Uterus (tissue), 4 donors: Measurements from ENCODE around the gene AKT3. TPM values are rescaled to one million over a fixed set of nuclear protein-coding genes. Genes with fewer than 3 reads are reported as not detected.
"Not testable (repeated sequence)": the region's sequence is repeated elsewhere in the genome, so short reads cannot be mapped to it uniquely, and the experiment has no call there.

Experiments used
- DNase-seq, 2 donors: peaks; one replicate each; pipeline ENCODE4 v3.0.0-alpha.2; 2019 to 2020
- H3K27ac ChIP-seq, 2 donors: fragments of 200-600 bp; sonication (generic); 1 replicate in 1 of 2; 2 replicates in 1 of 2; pipeline ENCODE4 v1.5.1; 2016 to 2018
- H3K27me3 ChIP-seq, 2 donors: fragments of 200-600 bp; sonication (generic); one replicate each; pipeline ENCODE4 v1.5.1; 2018 to 2019; ENCODE audit warnings: control low read depth in 1 of 2
- H3K36me3 ChIP-seq, 2 donors: fragments of 200-600 bp; sonication (generic); one replicate each; pipeline ENCODE4 v1.5.1; 2019; ENCODE audit warnings: control low read depth in 1 of 2
- H3K4me1 ChIP-seq, 2 donors: fragments of 200-600 bp; sonication (generic); one replicate each; pipeline ENCODE4 v1.5.1; 2018 to 2019; ENCODE audit warnings: control low read depth in 1 of 2
- H3K4me3 ChIP-seq, 2 donors: fragments of 200-600 bp; sonication (generic); 1 replicate in 1 of 2; 2 replicates in 1 of 2; pipeline ENCODE4 v1.5.1; 2018 to 2019; ENCODE audit warnings: mild to moderate bottlenecking in 1 of 2
- H3K9me3 ChIP-seq, 2 donors: fragments of 200-600 bp; sonication (generic); one replicate each; pipeline ENCODE4 v1.5.1; 2019; ENCODE audit warnings: control low read depth in 1 of 2
- CTCF ChIP-seq, 4 experiments: fragments of 200-600 bp in 2 of 4; fragments of 450-650 bp in 2 of 4; sonication (generic) in 2 of 4; IDR thresholded peaks; one replicate each; pipeline ENCODE4 v1.5.1; 2016 to 2019; ENCODE audit warnings: antibody characterized with exemption in 4 of 4, mild to moderate bottlenecking in 2 of 4, moderate library complexity in 1 of 4
- POLR2A ChIP-seq, 2 donors: fragments of 450-650 bp; IDR thresholded peaks; one replicate each; pipeline ENCODE4 v1.6.1; 2016; ENCODE audit warnings: antibody characterized with exemption in 2 of 2, mild to moderate bottlenecking in 1 of 2, moderate library complexity in 1 of 2
- intact Hi-C: fragments of 100-400 bp; cut with DNase I; formaldehyde crosslinking; loops from one replicate; pipeline ENCODE4 v1.15.1; 2023; ENCODE audit warnings: low total_unique reads
- total RNA-seq, 4 donors: library from RNA; depleted of rRNA in 3 of 4; stranded (reverse); fragments of >200 nt in 3 of 4; gene quantifications; one replicate each; pipeline versions ENCODE4 v1.1.0 to v1.2.4, GENCODE V29; 2014 to 2023
- donor health status: DM: yes; HTN: yes; CAD: no.

The AKT3 gene
- total RNA-seq, 4 donors from 2014 or later: 39.2 to 227 (median 97.6) TPM

- no peak for DNase-seq
- Histone ChIP-seq H3K4me1 (peaks cover 0 to 7% of the 10 kb centered on the region in 2 donors), H3K27ac (no peak overlapping the region), H3K4me3 (no peak overlapping the region), H3K27me3 (no peaks in the 10 kb centered on the region), H3K9me3 (no peaks in the 10 kb centered on the region), H3K36me3 (no peaks in the 10 kb centered on the region)
- intact Hi-C loops: no loop called here
- TF ChIP-seq CTCF (IDR thresholded peaks at IDR 0.05): no peak
- no peak for TF ChIP-seq POLR2A (IDR thresholded peaks at IDR 0.05)
Measured at GRCh38 chr1:243596431-243597062, 253.5 kb downstream of the AKT3 start.

GRCh38 chr1:243595527-243596210, 254.4 kb downstream of the AKT3 start:
- intact Hi-C loops: no loop called here
- DNase-seq: no peak
- H3K27ac ChIP-seq: no peak overlapping the region
- TF ChIP-seq CTCF (IDR thresholded peaks at IDR 0.05): no peak
- TF ChIP-seq POLR2A (IDR thresholded peaks at IDR 0.05): no peak
- H3K9me3 ChIP-seq: peaks cover 0 to 2% of the 10 kb centered on the region in 2 donors
- peaks cover 0 to 7% of the 10 kb centered on the region in 2 donors for H3K4me1 ChIP-seq
- no peaks in the 10 kb centered on the region for H3K27me3 ChIP-seq
- no peaks in the 10 kb centered on the region for H3K36me3 ChIP-seq
- no peak overlapping the region for H3K4me3 ChIP-seq

GRCh38 chr1:243594455-243594854, 255.6 kb downstream of the AKT3 start:
- no peak for DNase-seq
- Histone ChIP-seq H3K4me1 (peaks cover 0 to 7% of the 10 kb centered on the region in 2 donors), H3K27ac (no peak overlapping the region), H3K27me3 (no peaks in the 10 kb centered on the region), H3K4me3 (no peak overlapping the region), H3K36me3 (no peaks in the 10 kb centered on the region), H3K9me3 (peaks cover 0 to 6% of the 10 kb centered on the region in 2 donors)
- intact Hi-C loops: no loop called here
- TF ChIP-seq CTCF (IDR thresholded peaks at IDR 0.05) (no peak), POLR2A (IDR thresholded peaks at IDR 0.05) (no peak)

DNA sequence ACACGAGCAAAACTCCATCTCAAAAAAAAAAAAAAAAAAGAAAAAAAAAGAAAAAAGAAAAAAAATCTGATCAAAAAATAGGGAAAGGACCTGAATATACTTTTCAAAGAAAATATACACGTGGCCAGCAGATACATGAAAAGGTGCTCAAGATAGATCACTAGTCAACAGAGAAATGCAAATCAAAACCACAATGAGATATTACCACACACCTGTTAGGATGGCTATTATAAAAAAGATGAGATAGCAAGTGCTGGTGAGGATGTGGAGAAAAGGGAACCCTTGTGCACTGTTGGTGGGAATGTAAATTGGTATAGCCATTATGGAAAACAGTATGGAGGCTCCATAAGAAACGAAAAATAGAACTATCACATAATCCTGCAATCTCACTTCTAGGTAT, 260.8 kb downstream of the AKT3 start:
- intact Hi-C loops, H3K27me3 ChIP-seq, H3K36me3 ChIP-seq, H3K4me1 ChIP-seq, H3K27ac ChIP-seq, DNase-seq, H3K4me3 ChIP-seq: not testable (repeated sequence)
- peaks cover 0 to 20% of the 10 kb centered on the region in 2 donors for H3K9me3 ChIP-seq

DNA sequence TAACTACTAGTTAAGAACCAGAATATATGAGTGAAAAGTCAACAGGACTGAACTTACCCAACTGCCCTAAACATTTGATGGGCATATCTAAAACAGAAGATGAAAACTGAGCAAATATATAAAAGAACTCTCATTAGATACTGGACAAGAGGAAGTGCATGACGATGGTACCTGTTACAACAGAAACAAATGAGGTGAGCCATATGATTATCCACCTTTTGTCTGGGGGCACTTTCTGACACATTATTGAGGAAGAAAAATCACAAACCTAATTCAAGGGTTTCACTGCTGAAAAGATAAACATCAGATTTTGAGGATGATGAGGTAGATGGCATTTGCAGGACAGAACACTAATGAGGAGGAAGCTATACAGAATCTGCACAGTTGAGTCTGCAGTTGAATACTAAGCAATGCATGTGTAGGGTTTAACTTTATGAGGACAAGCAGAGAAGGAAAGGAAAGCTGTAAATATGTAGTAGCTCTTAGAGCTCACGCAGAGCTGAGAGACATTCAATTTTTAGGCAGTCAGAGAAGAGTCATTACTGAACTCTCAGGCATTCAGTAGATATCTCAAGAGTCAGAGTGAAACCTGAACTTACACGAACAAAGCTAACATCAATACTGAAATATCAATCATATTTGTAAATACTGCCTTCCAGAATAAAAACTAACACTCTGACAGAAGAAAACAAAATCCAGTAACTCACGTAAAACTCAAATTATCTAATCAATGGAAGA, 262.1 kb downstream of the AKT3 start:
- H3K27me3 ChIP-seq: no peaks in the 10 kb centered on the region
- intact Hi-C loops: no loop called here
- H3K9me3 ChIP-seq: peaks cover 0 to 31% of the 10 kb centered on the region in 2 donors
- DNase-seq: no peak
- H3K4me3 ChIP-seq: no peak overlapping the region
- no peaks in the 10 kb centered on the region for H3K36me3 ChIP-seq
- no peak overlapping the region for H3K27ac ChIP-seq
- no peaks in the 10 kb centered on the region for H3K4me1 ChIP-seq
- TF ChIP-seq CTCF (IDR thresholded peaks at IDR 0.05): no peak
- TF ChIP-seq POLR2A (IDR thresholded peaks at IDR 0.05): no peak
